NCI-H526 treated with DMSO at 0.1 percent for 48 hours (cell line): ENCODE measurements around the gene IP6K1.
"Not testable (repeated sequence)": the region's sequence is repeated elsewhere in the genome, so short reads cannot be mapped to it uniquely, and the experiment has no call there.

Experiments used
- DNase-seq: peaks from one replicate; lab custom pipeline; 2025; lab: John Stamatoyannopoulos, UW

Gene IP6K1

DNA sequence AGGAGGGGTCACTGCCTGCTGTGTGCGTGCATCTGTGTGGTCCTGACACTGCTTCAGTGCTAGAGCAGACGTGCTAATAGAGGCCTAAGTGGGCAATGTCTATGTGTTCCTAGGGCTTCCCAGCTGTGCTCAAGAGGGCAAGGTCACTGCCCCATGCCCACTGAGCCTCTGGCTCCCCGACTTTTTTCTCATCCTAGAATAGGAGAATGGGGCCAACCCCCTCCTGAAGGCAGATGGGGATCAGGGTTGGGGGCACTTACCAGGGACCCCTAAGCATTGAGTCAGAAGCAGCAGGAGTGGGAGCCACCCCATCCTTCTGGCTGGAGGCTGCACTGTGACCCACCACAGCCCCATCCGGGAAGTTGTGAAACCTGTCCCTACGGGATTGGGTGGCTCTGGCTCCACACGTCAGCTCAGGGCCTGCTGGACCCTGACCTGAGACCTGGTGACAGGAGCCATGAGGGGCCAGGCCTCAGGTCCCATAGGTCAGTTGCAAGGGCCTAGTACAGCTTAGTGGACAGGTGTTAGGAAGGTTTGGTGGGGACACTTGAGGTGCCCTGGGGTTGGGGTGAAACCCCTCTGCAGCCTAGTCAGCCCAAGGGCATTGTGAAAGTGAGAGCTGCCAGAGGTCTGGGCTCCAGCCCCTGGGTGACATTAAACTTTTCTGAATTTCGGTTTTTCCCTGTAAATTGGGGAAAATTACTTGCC lies 97.8 kb downstream of the IP6K1 start:
- not testable (repeated sequence) for DNase-seq

DNA sequence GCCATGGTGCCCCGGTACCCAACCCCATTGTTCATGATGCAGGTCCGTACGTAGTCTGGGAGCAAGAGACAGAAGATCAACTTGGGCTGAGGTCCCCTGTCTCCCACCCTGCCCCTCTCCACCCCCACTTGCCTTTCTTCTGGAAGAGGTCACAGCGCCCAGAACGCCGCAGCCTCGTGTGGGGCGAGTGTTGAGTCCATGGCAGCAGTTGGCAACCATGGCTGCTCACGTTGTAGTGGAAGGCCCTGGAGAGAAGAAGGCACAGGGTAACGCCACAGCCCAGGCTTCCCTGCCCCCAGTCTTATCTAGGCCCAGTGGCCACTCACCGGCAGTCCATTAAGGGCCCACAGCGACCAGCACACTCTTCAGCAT lies 98.9 kb downstream of the IP6K1 start:
- DNase-seq, result not testable (repeated sequence)

DNA sequence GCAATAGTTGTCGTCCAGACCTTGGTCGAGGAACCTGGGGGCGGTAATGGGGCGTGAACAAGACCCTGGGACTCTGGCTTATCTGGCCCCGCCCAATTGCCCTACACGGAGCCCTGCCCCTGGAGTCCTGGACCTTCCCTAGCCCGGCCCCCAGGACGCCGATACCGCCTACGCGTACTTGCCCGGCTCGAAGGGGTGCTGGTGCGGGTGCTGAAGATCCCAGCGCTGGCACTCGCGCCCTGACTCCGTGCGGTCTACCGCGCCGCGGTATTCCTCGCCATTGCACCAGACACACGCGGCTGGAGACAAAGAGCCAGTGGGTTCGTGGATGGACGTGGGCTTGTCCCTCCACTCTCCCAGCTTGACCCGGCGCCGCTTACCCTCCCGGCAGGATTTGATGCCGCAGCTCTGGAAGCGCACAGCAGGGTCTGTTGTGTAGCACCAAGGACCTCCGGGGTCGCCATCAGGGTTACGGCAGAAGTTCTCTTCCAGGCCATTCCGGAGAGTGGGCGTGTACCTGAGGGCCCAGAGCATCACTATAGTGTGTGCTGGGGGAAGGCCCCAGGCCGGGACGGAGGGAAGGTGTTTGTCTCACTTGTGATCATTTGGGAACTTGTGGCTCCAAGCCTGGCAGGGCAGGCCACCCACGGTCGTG lies 99.4 kb downstream of the IP6K1 start:
- not testable (repeated sequence) for DNase-seq

DNA sequence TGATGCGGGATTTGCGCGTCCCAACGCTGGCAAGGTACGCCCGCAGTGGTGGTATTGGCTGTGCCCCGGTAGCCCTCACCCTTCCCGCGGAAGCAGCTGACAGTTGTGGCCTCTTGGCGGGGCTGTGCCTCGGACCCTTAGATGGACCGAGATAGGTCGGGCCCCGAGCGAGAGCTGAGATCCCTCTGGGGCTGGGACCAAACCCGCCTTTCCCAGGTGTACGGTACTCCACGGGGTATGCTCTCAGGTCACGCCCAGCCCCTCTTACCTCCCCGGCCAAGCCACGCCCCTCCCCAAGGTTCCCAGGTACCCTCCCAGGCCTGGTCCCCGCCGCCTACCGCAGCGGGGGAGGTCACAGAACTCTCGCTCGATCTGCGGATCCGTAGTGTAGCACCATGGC lies 100.0 kb downstream of the IP6K1 start:
- DNase-seq, result not testable (repeated sequence)

DNA sequence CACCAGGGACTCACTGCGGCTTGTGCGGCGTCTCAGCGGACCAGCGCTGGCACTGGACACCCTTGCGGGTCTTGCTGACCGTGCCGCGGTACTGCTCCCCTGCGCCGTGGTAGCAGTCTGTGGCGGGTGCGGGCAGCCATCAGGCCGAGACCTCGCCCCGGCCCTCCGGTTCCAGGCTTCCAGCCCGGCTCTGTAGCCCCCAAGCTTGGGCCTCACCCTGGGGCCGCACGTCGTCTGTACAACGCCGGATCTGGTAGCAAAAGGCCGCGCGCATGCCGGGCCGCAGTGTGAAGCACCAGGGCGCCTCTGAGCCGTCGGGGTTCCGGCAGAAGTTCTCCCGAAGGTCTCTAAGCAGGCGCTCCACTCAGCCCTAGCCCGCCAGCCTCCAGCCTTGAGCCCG lies 100.5 kb downstream of the IP6K1 start:
- not testable (repeated sequence) for DNase-seq

DNA sequence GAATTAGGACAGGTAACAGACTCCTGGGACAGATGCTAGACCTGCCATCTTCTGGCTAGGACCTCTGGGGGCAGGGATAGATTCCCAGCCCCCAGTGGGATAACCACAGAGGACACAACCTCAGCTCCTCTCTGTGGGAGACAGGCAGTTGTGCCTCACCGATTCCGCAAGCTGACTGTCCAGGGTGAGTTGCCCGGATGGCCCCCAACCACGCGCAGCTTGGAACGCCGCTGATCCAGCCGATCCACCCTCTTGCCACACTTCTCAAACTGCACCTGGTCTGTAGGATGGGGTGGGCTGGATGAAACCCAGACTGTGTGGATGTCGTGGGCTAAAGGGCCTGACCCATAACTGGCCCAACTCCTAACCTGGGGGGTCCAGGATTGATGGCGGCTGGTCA lies 101.2 kb downstream of the IP6K1 start:
- not testable (repeated sequence) for DNase-seq

DNA sequence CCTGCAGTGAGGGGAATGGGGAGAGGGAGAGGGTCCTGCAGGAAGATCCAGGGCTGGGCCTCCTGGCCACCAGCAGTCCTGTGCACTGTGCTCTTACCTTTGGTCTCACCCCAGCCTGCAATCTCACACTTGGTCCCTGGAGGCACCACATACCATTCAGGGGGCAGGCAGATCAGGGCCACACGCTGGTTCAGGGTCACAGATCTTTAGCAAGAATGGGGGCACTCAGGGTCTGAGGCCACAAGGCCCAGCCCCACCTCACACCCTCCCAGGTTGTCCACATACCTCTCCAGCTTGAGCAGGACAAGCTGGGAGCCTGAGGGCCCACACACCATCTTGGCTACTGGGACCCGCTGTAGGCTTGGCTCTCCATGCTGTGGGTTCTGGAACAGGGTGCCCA lies 101.9 kb downstream of the IP6K1 start:
- not testable (repeated sequence) for DNase-seq

GRCh38 chr3:49683162-49683561 lies 103.2 kb downstream of the IP6K1 start:
- no peak for DNase-seq

DNA sequence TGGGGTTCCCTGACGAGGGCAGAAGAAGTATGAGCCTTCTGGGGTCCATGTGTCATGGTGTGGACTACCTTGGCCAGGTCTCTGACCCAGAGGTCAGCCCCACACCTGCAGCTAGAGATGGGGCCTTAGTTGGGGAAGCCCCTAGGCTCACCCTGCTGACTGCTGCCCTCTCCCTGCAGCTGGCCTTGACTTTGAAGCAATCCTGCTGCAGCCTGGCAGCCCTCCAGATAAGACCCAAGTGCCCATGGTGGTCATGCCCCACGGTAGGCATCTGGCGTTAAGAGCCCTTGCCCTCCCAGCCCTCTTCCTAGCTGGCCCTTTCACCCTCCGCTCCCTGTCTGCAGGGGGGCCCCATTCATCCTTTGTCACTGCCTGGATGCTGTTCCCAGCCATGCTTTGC lies 104.8 kb downstream of the IP6K1 start:
- DNase-seq, result no peak

- no peak for DNase-seq
These were observed 105.2 kb downstream of the IP6K1 start for GRCh38 chr3:49681232-49681522.

GRCh38 chr3:49680493-49681231 lies 105.7 kb downstream of the IP6K1 start:
- no peak for DNase-seq

GRCh38 chr3:49675912-49676311 lies 110.4 kb downstream of the IP6K1 start:
- DNase-seq, result no peak

- DNase-seq, result no peak
These were observed 111.8 kb downstream of the IP6K1 start for GRCh38 chr3:49674497-49674983.
